Astrocyte of the spinal cord (primary cell): ENCODE results near the gene CELF1.

ENCODE experiments used
- DNase-seq: peaks from one replicate; pipeline ENCODE4 v3.0.0; 2011; ENCODE audit warnings: low read depth, low spot score
- H3K4me3 ChIP-seq: 2 replicates; pipeline ENCODE4 v1.5.1; 2011; ENCODE audit warnings: low read depth, mild to moderate bottlenecking, low read length, moderate library complexity
- in situ Hi-C: cut with HindIII; loops from 2 replicates; pipeline ENCODE4 v1.10.0; 2017; ENCODE audit warnings: low sequenced_read_pairs
- TF ChIP-seq, protein P1 (sequence below): IDR thresholded peaks from 2 replicates; pipeline ENCODE4 v1.5.1; 2012; ENCODE audit warnings: low read depth, mild to moderate bottlenecking, low read length, inconsistent platforms

CELF1 gene

DNA sequence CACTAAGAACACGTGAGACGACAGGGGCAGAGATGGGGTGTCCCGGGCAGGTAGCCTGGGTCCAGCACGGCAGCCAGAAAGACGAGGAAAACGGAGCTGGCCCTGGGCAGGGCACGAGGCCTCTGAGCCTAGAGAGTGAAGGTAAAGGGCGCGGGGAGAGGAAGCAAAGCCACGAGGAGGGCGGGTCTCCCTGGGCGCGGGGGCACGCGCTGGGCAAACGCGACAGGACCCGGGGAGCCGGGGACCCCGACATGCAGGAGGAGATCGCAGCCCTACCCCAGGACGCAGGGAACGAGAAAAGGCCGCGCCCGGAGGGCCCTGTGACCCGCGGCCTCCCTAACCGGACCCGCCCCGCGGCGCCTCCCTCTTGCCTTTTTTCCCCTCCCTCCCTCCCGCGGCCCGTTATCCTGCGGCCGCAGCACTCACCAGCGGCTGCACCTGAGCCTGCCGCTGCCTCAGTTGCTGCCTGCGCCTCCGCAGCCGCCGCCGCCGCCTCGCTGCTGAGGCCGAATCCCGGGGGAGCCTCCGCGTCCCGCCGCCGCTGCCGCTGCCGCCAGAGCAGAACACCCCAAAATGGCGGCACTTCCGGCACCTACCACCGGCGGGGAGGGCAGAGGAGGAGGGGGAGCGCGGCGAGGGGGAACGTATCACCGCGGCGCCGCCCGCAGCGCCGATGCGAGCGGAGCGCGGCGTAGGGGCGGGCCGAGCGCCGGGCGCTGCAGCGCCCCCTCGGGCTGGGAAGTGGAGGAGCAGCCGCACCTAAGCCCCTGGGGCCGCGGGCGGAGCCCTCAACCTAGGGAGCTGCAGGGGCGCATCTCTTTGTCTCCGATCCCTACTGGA, at the start of gene CELF1:
TSS of gene CELF1 (minus strand) at position 567 of the 840 bp plus-strand sequence. CDS start 53,609 bp downstream, outside the sequence.
- H3K4me3 ChIP-seq: peak within 1 kb of the TSS; percentile 98
- in situ Hi-C loops: no loop called here
- peak; percentile 88 for DNase-seq
- TF ChIP-seq, protein P1, sequence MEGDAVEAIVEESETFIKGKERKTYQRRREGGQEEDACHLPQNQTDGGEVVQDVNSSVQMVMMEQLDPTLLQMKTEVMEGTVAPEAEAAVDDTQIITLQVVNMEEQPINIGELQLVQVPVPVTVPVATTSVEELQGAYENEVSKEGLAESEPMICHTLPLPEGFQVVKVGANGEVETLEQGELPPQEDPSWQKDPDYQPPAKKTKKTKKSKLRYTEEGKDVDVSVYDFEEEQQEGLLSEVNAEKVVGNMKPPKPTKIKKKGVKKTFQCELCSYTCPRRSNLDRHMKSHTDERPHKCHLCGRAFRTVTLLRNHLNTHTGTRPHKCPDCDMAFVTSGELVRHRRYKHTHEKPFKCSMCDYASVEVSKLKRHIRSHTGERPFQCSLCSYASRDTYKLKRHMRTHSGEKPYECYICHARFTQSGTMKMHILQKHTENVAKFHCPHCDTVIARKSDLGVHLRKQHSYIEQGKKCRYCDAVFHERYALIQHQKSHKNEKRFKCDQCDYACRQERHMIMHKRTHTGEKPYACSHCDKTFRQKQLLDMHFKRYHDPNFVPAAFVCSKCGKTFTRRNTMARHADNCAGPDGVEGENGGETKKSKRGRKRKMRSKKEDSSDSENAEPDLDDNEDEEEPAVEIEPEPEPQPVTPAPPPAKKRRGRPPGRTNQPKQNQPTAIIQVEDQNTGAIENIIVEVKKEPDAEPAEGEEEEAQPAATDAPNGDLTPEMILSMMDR: peak; percentile 69

DNA sequence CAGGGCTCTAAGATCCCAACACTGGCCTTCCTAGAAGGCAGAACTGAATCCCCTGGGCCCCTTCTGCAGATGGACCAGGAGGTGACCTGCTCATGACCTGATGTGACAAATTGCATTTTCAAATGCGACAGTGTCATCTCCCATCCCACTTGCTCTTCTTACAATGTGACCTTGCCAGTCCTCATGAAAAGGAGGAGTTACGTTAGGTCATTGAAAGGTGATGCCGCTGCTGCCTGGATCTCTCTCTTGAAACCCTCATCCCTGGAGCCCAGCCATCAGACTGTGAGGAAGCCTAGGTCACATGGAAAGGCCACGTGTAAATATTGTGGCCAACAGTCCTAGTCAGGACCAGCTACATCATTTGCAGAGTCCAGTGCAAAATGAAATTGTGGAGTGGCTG, 47.0 kb upstream of the CELF1 start:
- TF ChIP-seq, protein P1: no peak
- in situ Hi-C loops: no loop called here
- no peak for DNase-seq
- no peak overlapping the region for H3K4me3 ChIP-seq

DNA sequence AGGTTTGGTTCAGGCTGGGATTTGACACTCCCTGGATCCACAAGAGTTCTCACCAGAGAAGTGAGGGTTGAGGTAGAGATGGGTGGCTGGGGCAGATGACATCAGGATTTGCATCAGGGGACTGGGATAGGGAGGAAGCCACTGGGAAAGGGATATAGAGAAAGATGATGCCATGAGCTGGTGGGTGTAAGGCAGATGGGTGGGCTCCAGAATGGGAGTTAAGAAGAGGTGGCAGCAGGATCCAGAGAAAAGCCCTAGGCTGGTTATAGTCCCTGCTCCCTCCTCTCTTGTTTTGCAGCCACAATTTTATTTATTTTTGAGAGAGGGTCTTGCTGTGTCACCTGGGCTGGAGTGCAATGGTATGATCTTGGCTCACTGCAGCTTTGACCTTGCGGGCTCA, 43.0 kb upstream of the CELF1 start:
- in situ Hi-C loops: no loop called here
- TF ChIP-seq, protein P1: no peak
- no peak for DNase-seq
- no peak overlapping the region for H3K4me3 ChIP-seq

DNA sequence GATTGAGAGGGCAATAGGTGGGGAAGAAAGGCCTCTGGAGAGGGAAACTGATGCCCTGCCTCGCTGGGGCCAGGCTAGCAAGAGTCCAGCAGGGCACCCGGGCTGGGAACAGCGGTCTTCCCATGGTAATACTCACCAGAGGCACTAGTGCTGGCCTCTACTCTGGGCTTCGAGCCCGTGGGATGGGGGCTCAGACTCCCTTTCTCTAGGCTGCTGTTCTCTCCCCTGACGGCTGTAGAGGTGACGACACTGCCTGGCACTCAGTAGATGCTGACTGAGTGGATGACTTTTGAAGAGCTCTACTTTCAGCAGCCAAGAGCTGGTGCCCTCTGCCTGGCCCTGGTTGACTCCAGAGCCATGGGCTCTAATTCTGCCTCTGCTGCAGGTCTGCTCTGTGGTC, 42.1 kb upstream of the CELF1 start:
- DNase-seq: no peak
- no peak overlapping the region for H3K4me3 ChIP-seq
- TF ChIP-seq, protein P1: no peak
- in situ Hi-C loops: no loop called here

DNA sequence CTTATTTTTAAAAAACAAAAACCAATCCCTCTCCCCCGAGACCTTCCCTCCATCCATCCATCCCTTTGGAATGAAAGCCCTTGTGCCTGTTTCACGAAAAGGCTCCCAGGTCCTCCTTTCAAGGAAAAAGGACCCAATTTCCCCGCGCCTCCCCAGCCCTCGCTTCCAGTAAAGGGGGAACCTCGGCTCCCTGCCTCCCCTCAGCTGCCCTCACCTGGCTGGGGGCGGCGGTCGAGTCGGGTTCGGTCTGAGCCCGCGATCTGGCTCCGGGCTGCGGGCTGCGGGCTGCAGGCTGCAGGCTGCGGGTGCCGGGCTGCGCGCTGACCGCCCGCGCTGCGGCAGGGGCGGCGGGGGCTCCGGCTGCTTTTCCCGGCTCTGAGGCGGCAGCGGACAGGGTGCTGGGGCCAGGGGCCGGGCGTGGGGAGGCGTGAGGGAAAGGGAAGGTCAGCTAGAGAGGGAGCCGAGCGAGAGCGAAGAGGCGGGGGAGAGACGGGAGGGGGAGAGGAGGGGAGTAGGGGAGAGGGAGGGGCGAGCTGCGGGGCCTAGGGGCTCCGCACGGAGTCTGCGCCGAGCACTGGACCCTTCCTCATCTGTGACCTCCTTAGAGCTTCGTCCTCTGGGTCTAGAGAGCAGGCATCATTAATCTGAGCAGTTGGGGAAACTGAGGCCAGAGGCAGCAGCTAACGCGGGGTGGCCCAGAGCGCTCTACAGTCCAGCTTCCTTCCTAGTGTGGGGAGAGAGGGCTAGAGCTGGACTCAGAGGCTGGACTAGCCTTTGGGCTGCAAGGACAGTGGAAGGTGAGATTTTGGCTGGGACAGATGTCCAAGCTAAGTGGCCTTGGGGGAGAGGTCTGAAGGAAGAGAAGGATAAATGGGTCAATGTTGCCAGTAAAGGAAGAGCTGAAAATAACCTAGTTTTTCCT, 41.3 kb upstream of the CELF1 start, which contains the start of gene C1QTNF4:
TSS of gene C1QTNF4 (minus strand) at position 478 of the 922 bp plus-strand sequence. CDS start 3,601 bp downstream, outside the sequence.
- peak within 1 kb of the TSS; percentile 6 for H3K4me3 ChIP-seq

DNA sequence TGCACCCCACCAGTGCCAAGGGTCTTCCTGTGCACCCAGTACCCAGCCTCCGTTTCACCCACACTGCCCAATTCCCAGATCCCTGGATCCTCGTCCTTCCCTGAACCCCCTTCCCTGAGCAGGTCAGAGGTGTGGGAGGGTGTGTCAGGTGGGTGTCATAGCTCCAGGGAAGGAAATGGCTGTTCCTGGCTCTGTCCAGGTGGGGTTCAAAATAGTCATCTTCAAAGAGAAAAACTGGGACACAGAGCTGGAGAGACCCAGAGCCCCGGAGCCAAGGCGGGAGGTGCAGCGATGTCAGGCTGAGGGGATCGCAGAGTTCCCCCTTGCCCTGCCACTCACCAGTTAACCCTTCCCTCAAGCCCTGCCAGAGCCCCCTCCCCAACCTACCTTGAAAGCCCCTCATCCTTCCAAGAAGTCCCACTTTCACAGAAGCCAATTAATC, 40.6 kb upstream of the CELF1 start:
- DNase-seq: no peak
- H3K4me3 ChIP-seq: peak overlapping the region; percentile 6

More for the DNA sequence above, 41.3 kb upstream of the CELF1 start, which contains the start of gene C1QTNF4:
- TF ChIP-seq, protein P1: no peak
- no peak for DNase-seq
- in situ Hi-C loops: no loop called here

More for the DNA sequence above, 40.6 kb upstream of the CELF1 start:
- in situ Hi-C loops: no loop called here
- TF ChIP-seq, protein P1: no peak
